Spleen (tissue), 7 donors: ENCODE results near the gene ZYG11B.

Experiments
- CTCF ChIP-seq, 11 experiments: fragments of 200-600 bp in 7 of 11; fragments of 450-650 bp in 4 of 11; sonication (generic) in 4 of 11; IDR thresholded peaks in 8 of 11; conservative IDR thresholded peaks in 3 of 11; 1 replicate in 7 of 11; 2 replicates in 4 of 11; pipeline versions ENCODE4 v1.4.0 to v1.8.0; 2016 to 2021; ENCODE audit warnings: antibody characterized with exemption in 11 of 11, inconsistent platforms in 4 of 11, mild to moderate bottlenecking in 1 of 11
- POLR2A ChIP-seq, 3 donors: fragments of 450-650 bp; IDR thresholded peaks; one replicate each; pipeline ENCODE4 v1.5.1; 2017; ENCODE audit warnings: antibody characterized with exemption in 3 of 3, mild to moderate bottlenecking in 1 of 3
- donor health status: DM: no; HTN: no; CAD: no; lungs with moderate emphysema.
- donor health status: DM: no; HTN: no; CAD: no.
- donor health status: DM: no; HTN: no; CAD: no.

DNA sequence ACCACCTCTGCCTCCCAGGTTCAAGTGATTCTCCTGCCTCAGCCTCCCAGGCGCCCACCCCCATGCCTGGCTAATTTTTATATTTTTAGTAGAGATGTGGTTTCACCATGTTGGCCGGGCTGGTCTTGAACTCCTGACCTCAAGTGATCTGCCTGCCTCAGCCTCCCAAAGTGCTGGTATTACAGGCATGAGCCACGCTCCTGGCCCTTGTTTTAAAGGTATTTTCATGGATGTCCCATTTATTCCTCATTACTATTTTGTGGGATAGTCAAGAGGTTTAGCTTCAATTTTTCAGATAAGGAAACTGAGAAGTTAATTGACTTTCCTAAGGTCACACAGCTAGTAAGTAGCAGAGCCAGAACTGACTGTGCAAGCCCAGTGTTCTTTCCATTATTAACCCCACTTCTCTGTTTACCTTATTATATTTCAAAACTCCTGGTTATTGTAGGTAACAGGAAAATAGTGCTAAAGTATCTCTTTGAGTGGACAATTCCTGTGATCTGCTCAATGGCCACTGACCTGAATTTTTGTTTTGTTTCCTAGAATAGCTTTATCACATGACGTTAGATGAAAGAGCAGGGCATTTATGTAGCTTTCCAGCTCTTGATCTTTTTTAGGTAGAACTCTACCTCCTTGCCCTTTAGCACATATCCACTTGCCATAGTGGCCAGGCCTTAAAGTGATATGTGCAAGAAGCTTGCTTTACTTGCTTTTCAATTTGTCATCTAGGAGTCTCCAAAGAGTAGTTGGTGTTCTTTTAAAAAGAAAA, 13.6 kb downstream of the ZYG11B start:
- no peak for TF ChIP-seq CTCF (IDR thresholded peaks at IDR 0.05 in 8 of 11, conservative IDR thresholded peaks at IDR 0.05 in 3 of 11)
- no peak for TF ChIP-seq POLR2A (IDR thresholded peaks at IDR 0.05)
